DMS153 treated with DMSO at 0.1 percent for 48 hours (cell line): ENCODE measurements around the gene SEPTIN12.
A peak's percentile ranks its signal among the peaks of the same experiment; 100 is the strongest.
"Not testable (repeated sequence)": the region's sequence is repeated elsewhere in the genome, so short reads cannot be mapped to it uniquely, and the experiment has no call there.

Experiments
- DNase-seq: peaks from one replicate; lab custom pipeline; 2025; ENCODE audit not compliant: unreplicated experiment; lab: John Stamatoyannopoulos, UW

SEPTIN12 gene

GRCh38 chr16:4784444-4784987 lies 3.6 kb downstream of the SEPTIN12 start:
- DNase-seq: not testable (repeated sequence)

GRCh38 chr16:4783951-4784336 lies 4.2 kb downstream of the SEPTIN12 start:
- no peak for DNase-seq

- DNase-seq: no peak
Observed at GRCh38 chr16:4783251-4783950, 4.7 kb downstream of the SEPTIN12 start.

GRCh38 chr16:4780235-4780634 lies 7.9 kb downstream of the SEPTIN12 start:
- no peak for DNase-seq

GRCh38 chr16:4778050-4778392 lies 10.1 kb downstream of the SEPTIN12 start:
- DNase-seq: no peak

GRCh38 chr16:4777339-4778049 lies 10.7 kb downstream of the SEPTIN12 start:
- no peak for DNase-seq

- DNase-seq: no peak
Observed at GRCh38 chr16:4776141-4776705, 11.9 kb downstream of the SEPTIN12 start.

GRCh38 chr16:4775005-4775404 lies 13.1 kb downstream of the SEPTIN12 start:
- no peak for DNase-seq

GRCh38 chr16:4772351-4772750 lies 15.8 kb downstream of the SEPTIN12 start:
- no peak for DNase-seq

- no peak for DNase-seq
Observed at GRCh38 chr16:4771646-4772045, 16.5 kb downstream of the SEPTIN12 start.

GRCh38 chr16:4769306-4769638 lies 18.9 kb downstream of the SEPTIN12 start:
- DNase-seq: no peak

GRCh38 chr16:4768549-4769305 lies 19.4 kb downstream of the SEPTIN12 start:
- DNase-seq: peak; percentile 89

- no peak for DNase-seq
Observed at GRCh38 chr16:4767872-4768548, 20.1 kb downstream of the SEPTIN12 start.

- peak; percentile 81 for DNase-seq
Observed at GRCh38 chr16:4766875-4767628, 21.1 kb downstream of the SEPTIN12 start, which contains the start of gene ZNF500. Gene ZNF500 (minus strand): TSS chr16:4767162. CDS start chr16:4765978, 1,184 bp downstream.

GRCh38 chr16:4765511-4766474 lies 22.4 kb downstream of the SEPTIN12 start:
- DNase-seq: no peak

- DNase-seq: no peak
Observed at GRCh38 chr16:4763791-4764190, 24.4 kb downstream of the SEPTIN12 start.

- no peak for DNase-seq
Observed at GRCh38 chr16:4762205-4762604, 25.9 kb downstream of the SEPTIN12 start.

GRCh38 chr16:4760221-4760910 lies 27.8 kb downstream of the SEPTIN12 start:
- DNase-seq: no peak
